ENCODE data around the gene ABCA2. TPM values are rescaled to one million over a fixed set of nuclear protein-coding genes. Genes with fewer than 3 reads are reported as not detected.
A peak's percentile ranks its signal among the peaks of the same experiment; 100 is the strongest.

The ABCA2 gene
- total and polyA plus RNA-seq, 9 of the 15 experiments (the other 6 are each of a cell fraction or from before 2014, with no cell fraction given) = 0.69 to 16.3 (median 6.1) TPM; not detected in 2

DNA sequence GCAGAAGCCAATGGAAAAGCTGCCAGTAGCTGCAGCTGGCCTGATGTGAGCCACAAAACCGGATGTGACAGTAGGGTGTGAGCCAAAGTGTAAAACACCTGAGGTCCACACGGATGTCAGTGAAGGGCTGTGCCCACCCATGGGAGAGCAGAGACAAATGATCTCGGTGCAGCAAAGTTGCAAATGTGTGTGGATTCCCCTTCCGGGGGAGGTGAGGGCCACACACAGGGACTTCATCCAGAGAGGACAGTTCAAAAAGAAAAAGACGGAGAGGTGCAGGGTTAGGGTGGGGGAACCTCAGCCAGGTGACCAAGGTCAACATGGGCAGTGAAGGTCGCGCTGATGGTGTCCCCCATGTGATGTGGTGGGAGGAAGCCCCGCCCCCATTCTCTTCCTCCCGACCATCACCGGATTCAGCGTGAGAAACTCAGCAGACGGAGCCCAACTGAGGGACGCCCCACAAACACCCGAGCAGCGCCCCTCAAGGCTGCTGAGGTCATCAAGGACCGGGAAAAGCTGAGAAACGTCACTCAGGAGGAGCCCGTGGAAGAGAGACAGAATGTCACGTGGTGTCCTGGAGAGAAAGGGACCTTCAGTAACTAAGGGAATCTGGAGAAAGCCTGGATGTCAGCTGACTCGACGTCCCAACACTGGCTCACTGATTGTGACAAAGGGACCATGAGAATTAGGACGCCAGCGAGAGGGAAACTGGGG, 62.1 kb downstream of the ABCA2 start (continued):
- TF ChIP-seq, protein P1, sequence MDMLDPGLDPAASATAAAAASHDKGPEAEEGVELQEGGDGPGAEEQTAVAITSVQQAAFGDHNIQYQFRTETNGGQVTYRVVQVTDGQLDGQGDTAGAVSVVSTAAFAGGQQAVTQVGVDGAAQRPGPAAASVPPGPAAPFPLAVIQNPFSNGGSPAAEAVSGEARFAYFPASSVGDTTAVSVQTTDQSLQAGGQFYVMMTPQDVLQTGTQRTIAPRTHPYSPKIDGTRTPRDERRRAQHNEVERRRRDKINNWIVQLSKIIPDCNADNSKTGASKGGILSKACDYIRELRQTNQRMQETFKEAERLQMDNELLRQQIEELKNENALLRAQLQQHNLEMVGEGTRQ (CRISPR knock-in tag; IDR thresholded peaks at IDR 0.05) = peak; percentile 74
- TF ChIP-seq ARID1B (IDR thresholded peaks at IDR 0.05) (no peak), TSHZ1 (CRISPR knock-in tag; IDR thresholded peaks at IDR 0.05) (no peak), TEAD4 (IDR thresholded peaks at IDR 0.05; ENCODE audit: low read length) (no peak), TEAD4 (CRISPR knock-in tag; IDR thresholded peaks at IDR 0.05; ENCODE audit: borderline replicate concordance) (no peak), HDAC3 (IDR thresholded peaks at IDR 0.05; ENCODE audit: borderline replicate concordance, partially characterized antibody) (no peak), SLC30A9 (CRISPR knock-in tag; IDR thresholded peaks at IDR 0.05) (no peak), ZNF507 (tag; conservative IDR thresholded peaks at IDR 0.05) (no peak), CREM (IDR thresholded peaks at IDR 0.05; ENCODE audit: low read depth) (peak; percentile 54), RAD51 (IDR thresholded peaks at IDR 0.05; ENCODE audit: borderline replicate concordance, low read depth) (peak; percentile 93), ASH1L (IDR thresholded peaks at IDR 0.05; ENCODE audit: borderline replicate concordance, low read depth, partially characterized antibody) (no peak), ZFPM2 (CRISPR knock-in tag; IDR thresholded peaks at IDR 0.05) (no peak), MEIS2 (IDR thresholded peaks at IDR 0.05; ENCODE audit: partially characterized antibody) (no peak), EHMT2 (IDR thresholded peaks at IDR 0.05) (no peak), POLR3A (IDR thresholded peaks at IDR 0.05; ENCODE audit: borderline replicate concordance, extremely low read depth, insufficient read depth, insufficient read length) (no peak), CXXC5 (CRISPR knock-in tag; IDR thresholded peaks at IDR 0.05) (0 out of 2 replicates have a peak, but pooled peaks have one; percentile 16), ATF1 (CRISPR knock-in tag; IDR thresholded peaks at IDR 0.05) (no peak), ATF1 (tag; IDR thresholded peaks at IDR 0.05) (peak; percentile 50; the same call in 1 of the 2 replicates), TCF7L2 (IDR thresholded peaks at IDR 0.05; ENCODE audit: low read depth, low read length) (no peak)
- TF ChIP-seq, protein P2, sequence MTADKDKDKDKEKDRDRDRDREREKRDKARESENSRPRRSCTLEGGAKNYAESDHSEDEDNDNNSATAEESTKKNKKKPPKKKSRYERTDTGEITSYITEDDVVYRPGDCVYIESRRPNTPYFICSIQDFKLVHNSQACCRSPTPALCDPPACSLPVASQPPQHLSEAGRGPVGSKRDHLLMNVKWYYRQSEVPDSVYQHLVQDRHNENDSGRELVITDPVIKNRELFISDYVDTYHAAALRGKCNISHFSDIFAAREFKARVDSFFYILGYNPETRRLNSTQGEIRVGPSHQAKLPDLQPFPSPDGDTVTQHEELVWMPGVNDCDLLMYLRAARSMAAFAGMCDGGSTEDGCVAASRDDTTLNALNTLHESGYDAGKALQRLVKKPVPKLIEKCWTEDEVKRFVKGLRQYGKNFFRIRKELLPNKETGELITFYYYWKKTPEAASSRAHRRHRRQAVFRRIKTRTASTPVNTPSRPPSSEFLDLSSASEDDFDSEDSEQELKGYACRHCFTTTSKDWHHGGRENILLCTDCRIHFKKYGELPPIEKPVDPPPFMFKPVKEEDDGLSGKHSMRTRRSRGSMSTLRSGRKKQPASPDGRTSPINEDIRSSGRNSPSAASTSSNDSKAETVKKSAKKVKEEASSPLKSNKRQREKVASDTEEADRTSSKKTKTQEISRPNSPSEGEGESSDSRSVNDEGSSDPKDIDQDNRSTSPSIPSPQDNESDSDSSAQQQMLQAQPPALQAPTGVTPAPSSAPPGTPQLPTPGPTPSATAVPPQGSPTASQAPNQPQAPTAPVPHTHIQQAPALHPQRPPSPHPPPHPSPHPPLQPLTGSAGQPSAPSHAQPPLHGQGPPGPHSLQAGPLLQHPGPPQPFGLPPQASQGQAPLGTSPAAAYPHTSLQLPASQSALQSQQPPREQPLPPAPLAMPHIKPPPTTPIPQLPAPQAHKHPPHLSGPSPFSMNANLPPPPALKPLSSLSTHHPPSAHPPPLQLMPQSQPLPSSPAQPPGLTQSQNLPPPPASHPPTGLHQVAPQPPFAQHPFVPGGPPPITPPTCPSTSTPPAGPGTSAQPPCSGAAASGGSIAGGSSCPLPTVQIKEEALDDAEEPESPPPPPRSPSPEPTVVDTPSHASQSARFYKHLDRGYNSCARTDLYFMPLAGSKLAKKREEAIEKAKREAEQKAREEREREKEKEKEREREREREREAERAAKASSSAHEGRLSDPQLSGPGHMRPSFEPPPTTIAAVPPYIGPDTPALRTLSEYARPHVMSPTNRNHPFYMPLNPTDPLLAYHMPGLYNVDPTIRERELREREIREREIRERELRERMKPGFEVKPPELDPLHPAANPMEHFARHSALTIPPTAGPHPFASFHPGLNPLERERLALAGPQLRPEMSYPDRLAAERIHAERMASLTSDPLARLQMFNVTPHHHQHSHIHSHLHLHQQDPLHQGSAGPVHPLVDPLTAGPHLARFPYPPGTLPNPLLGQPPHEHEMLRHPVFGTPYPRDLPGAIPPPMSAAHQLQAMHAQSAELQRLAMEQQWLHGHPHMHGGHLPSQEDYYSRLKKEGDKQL (CRISPR knock-in tag; IDR thresholded peaks at IDR 0.05; ENCODE audit: borderline replicate concordance) = no peak
